GM10847 (cell line): ENCODE results near the gene LHFPL3.

ENCODE experiments used
- POLR2A ChIP-seq: IDR thresholded peaks from 2 replicates; pipeline ENCODE4 v1.6.1; 2011; ENCODE audit not compliant: insufficient read length; ENCODE audit errors: extremely low read depth

The LHFPL3 gene

GRCh38 chr7:104328296-104328969, at the start of gene LHFPL3:
TSS of gene LHFPL3 (plus strand) at chr7:104328603.
- TF ChIP-seq POLR2A: no peak

DNA sequence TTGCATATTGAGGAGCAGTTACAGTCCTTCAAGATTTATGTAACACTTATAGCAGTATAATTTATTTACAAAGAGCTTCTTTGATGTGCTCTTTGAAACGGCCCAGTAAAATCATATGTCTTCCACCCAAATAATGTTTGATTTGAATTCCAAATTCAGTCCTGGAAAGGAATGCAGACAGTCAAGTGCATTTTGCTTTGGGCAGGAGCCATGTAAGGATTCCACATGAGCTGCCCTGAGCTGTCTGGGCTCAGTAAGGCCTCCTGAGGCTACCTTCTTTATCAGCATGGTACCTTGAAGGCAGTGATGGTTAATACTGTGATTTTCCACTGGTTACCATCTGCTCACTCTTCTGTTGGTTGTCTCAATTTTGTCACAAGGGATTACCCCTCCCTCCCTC, 41.6 kb upstream of the LHFPL3 start:
- no peak for TF ChIP-seq POLR2A

- no peak for TF ChIP-seq POLR2A
Observed at GRCh38 chr7:104288137-104288536, 40.3 kb upstream of the LHFPL3 start.

- TF ChIP-seq POLR2A: no peak
Observed at GRCh38 chr7:104294291-104294690, 34.1 kb upstream of the LHFPL3 start.

DNA sequence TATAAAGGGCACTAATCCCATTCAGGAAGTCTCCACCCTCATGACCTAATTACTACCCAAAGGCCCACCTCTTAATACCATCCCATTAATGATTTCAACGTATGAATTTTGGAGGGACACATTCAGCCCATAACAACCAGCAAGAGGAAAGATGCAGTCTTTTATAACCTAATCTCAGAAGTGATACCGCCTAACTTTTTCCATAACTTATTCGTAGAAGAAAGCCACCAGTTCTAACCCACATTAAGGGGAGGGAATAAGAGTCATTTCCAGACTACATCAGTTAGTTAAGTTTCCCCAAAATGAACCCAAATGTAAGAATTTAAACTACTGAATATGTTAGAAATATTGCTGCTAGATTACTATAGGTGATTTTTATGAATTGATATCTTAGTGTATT, 32.1 kb upstream of the LHFPL3 start:
- no peak for TF ChIP-seq POLR2A

GRCh38 chr7:104296900-104297299, 31.5 kb upstream of the LHFPL3 start:
- no peak for TF ChIP-seq POLR2A

- TF ChIP-seq POLR2A: no peak
Observed at GRCh38 chr7:104299323-104299722, 29.1 kb upstream of the LHFPL3 start.

GRCh38 chr7:104299777-104300176, 28.6 kb upstream of the LHFPL3 start:
- TF ChIP-seq POLR2A: no peak

DNA sequence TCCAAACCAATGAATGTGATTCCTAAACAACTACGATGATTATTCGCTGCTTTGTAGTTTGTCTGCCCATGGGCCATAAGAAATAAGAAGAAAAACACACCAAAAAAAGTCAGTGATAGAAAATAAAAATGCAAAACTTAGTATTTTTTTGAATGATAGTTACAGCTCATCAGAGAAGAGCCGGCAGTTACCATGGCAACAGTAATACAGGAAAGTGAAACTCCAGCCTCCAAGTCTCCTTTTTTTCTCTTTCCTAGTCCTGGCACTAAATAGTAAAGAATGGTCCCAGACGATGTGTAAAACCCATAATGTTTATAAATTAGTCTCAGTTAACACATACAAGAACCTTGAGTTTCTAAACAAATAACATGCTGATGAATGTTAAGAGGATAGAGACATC, 21.6 kb upstream of the LHFPL3 start:
- TF ChIP-seq POLR2A: no peak

DNA sequence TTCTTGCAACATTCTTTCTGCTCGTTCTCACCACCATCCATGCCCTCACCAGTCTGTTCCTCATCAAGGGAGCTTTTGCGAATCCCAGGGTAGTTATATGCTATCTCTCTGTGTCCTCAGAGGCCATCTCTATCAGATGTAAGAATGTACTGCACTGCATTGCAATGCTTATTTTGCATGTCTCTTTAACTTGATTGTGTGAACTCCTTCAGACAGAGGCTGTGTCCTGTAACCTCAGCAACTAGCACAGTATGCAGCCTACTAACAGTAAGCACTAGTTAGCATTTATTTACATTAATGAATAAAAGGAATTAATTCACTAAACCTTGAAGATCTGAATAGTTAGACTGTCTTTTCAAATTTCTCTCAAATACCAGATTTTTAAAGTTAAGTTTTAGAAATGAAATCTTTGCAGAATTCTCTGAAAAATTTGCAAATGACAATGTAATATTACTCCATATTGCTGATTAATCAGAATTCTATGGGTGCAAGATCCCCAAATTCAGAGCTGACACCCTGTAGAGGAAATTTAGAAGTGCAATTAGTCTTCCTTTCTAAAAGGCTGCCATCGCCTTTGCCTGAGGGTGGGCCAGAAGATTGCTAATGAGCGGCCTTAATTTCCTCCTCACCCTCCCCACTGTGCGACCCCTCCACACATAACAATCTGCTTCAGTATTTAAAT, 10.3 kb upstream of the LHFPL3 start:
- no peak for TF ChIP-seq POLR2A

DNA sequence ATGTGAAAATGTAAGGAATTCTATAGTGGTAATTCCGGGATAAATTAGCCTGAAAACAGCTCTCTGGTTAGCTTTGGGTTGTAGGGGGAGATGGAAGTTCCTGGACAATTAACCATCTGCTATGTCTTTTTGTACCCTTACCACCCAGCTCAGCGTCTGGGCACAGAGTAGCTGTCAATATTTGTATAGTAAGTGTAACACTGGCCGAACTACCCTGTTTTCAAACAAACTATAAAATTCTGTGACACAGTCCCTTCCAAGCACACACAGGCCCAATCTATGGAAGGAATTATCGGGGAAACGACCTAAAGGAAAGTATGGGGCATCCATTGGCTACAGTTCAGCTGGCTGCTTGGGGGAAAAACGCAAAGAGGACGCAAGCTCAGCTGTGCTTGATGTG, 869 bp upstream of the LHFPL3 start:
- TF ChIP-seq POLR2A: no peak

DNA sequence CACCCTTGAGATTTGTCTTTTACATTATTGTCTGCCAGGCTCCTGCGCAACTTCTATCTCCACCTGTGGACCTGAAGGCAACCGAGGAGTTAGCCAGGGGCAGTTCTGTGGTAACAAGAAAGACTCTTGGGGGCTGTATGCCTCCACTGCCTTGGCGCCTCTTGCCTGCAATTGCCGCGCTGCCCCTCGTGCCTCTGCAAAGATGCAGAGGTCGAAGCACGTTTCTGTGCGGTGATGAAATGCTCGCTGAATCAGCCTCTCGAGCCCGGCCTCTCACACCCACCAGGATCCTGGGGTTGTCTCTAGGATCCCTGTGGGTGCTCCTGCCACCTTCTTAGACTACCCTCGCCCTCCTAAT, 486 bp upstream of the LHFPL3 start:
- TF ChIP-seq POLR2A: no peak

- no peak for TF ChIP-seq POLR2A
Observed at GRCh38 chr7:104328970-104329825, 795 bp downstream of the LHFPL3 start.

DNA sequence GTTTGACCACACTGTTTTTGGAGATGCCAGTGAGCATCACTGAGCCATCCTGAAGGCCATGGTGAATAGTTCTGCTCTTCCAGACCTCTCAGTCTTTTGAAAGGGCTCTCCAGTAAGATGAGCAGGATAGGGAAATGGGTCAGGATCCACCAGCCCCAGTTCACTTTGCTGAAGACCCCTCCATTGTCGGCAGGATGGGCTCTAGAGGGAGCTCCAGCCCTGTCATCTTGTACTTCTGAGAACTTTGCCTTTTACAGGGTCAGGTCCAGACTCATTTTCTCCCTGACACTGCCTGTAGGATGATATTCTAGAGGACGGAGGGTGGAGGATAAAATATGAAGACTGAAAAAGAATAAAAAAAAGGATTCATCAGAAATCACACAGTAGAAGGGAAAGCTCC, 13.1 kb downstream of the LHFPL3 start:
- no peak for TF ChIP-seq POLR2A

DNA sequence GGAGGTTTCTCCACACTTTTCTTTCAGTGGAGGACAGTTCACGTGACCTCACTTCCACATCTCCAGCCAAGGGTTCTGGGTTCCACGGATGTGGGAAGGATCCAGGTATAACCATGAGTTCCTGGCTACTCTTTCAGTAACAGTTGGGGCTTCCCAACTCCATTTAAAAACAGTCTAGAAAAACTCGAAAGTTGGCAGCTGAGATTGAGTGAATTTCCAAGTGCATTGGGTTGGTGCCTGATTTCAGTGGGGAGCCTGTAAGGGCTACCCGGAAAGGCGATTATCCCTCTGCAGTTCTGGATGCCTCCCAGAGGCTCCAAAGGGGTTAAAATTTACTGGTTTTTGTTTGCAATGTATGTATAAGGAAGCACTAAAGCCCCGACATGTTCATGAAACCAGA, 24.3 kb downstream of the LHFPL3 start:
- TF ChIP-seq POLR2A: no peak

DNA sequence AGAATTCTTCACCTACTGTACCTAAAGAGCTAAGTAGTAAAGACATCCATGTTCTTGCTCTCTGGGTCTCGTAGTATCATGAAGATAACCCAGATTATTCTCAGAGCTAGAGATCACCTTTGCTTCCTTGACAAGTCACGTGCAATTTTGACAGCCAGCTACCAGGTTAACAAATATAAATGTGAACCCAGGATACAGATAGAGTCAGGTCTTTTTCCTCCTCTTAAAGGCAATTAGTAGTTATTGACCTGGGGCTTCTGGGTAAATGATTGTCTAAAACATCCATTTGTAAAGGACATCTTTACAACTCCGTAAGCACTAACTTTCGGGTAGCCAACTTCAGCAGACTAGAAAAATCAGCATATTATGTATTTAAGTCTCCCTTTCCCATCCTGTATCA, 28.8 kb downstream of the LHFPL3 start:
- no peak for TF ChIP-seq POLR2A

GRCh38 chr7:104358446-104359132, 30.2 kb downstream of the LHFPL3 start:
- no peak for TF ChIP-seq POLR2A
